Measurements from ENCODE around the gene LRRC17.
"Not testable (repeated sequence)": the region's sequence is repeated elsewhere in the genome, so short reads cannot be mapped to it uniquely, and the experiment has no call there.

Gene LRRC17

DNA sequence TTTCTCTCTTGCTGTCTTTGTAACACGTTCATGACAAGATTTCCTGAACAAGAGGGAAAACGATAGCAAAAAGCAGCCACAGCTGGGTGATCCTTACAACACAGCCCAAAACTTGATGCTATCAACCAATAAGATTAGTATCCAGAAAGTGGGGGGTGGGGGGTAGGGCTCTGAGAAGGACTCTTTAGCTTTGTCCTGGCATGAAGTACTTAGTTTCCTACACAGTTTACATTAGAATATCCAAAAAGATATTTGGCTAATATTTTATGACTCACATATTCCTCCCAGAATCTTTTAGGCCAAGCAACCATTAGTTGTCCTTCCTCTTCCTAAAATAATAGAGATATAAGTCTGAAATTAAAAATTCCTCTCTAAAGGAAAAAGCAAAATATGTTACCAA is 22.9 kb upstream of the LRRC17 start:
- Mint-ChIP-seq H3K4me3 (no peak overlapping the region), H3K27me3 (peaks cover 16% of the 10 kb centered on the region), H3K4me1 (no peaks in the 10 kb centered on the region), H3K9me3 (no peaks in the 10 kb centered on the region), H3K27ac (ENCODE audit: low read depth) (no peak overlapping the region), H3K36me3 (ENCODE audit: insufficient read depth) (no peaks in the 10 kb centered on the region)
- no peak for DNase-seq (ENCODE audit: low spot score in 2 of 2)
- ATAC-seq (replicated peaks; ENCODE audit: extremely low read depth, poor library complexity, severe bottlenecking), result no peak

DNA sequence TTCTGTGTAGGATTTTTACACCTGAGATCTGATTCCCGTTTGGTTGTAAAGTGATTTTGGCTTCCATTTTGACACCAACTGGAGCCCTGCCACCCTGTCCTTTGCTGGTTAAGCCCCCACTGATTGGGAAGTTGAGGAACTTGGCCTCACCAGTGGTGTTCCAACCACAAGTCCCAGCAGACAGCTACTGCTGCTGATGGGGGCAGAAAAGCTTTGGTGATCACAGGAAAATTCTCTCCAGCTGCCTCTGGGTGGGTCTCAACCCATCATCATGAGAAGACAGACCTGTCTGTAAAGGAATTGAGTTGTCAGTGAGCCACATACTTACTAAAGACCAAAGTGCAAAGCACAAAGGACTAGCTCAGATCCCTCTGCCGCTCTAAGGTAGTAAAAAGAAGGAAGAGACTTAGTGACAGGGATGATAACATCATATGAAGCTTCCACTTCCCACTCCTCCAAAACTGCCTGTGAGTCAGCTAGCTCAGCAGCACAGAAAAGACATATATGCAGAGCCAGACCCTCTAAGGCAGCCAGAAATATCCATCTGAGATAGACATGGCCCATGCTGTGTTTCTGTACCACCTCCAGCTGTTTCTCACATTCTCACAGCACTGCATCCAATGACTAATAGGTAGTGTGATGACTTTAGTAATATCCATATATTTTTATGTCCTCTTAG is 22.4 kb upstream of the LRRC17 start:
- H3K27ac Mint-ChIP-seq (ENCODE audit: low read depth), result no peak overlapping the region
- H3K9me3 Mint-ChIP-seq, result no peaks in the 10 kb centered on the region
- DNase-seq (ENCODE audit: low spot score in 2 of 2) (no peak), ATAC-seq (replicated peaks; ENCODE audit: extremely low read depth, poor library complexity, severe bottlenecking) (no peak)
- H3K36me3 Mint-ChIP-seq (ENCODE audit: insufficient read depth), result no peaks in the 10 kb centered on the region
- H3K27me3 Mint-ChIP-seq, result peaks cover 16% of the 10 kb centered on the region
- no peak overlapping the region for H3K4me3 Mint-ChIP-seq
- no peaks in the 10 kb centered on the region for H3K4me1 Mint-ChIP-seq

DNA sequence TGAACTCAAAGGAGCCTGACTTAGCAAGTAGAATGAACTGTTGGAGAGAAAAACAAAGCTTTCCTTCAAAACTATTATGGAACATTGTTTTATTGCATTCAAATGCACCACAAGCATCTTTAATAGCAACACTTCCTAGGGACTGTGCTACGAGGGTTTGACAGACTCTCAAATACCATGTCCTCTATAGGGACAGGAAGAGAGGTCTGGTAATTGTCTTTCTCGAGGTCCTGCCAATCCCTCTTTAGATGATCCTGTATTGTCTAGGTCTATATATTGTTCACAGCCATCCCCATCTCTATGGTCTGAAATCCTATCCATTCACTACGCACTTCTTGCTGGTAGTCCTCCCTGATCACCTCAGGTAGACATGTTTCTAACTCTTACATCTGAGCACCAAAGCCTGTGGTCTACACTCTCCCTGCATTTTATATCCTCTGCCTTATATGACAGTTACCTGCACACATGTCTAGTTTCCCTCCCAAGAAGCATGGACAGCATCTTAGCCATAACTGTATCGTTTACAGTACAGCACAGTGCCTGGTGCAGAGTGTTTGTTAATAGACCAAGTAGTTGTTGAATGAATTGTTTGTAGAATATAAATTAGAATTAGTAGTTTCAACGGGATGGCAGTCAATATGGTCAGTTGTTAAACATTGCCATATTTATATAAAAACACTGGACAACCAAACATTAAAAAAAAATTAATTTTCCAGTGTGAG is 21.7 kb upstream of the LRRC17 start:
- Mint-ChIP-seq H3K4me1 (no peaks in the 10 kb centered on the region), H3K27ac (ENCODE audit: low read depth) (no peak overlapping the region), H3K9me3 (no peaks in the 10 kb centered on the region), H3K36me3 (ENCODE audit: insufficient read depth) (no peaks in the 10 kb centered on the region), H3K27me3 (peaks cover 16% of the 10 kb centered on the region), H3K4me3 (no peak overlapping the region)
- ATAC-seq (replicated peaks; ENCODE audit: extremely low read depth, poor library complexity, severe bottlenecking), result no peak
- no peak for DNase-seq (ENCODE audit: low spot score in 2 of 2)

DNA sequence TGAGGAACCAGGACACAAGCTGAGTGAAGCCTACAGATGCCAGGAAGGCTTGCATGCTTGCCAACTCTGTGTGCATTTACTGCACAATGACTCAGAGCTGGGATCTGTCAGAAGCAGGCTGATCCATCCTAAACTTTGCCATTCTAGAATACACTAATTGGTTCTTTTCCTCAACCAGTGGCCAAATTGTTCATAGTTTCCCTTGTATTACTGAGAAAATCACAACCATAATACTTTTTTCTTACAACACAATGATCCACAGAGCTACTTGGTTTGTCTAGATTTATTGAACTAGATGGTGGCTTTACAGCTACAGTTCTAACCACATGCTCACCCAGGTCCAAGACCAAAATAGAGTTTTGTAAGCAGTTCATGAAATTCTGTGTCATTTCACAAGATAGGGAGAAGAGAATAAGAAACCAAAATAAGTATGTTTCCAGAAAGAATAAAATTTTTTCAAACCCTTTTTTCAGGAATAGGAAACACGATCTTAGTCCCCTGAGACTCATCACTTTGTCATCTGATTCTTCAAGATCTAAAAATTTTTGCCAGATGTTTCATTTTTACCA is 21.0 kb upstream of the LRRC17 start:
- H3K4me3 Mint-ChIP-seq, result no peak overlapping the region
- no peak for DNase-seq (ENCODE audit: low spot score in 2 of 2)
- no peaks in the 10 kb centered on the region for H3K9me3 Mint-ChIP-seq
- H3K27me3 Mint-ChIP-seq, result peaks cover 16% of the 10 kb centered on the region
- H3K27ac Mint-ChIP-seq (ENCODE audit: low read depth), result no peak overlapping the region
- H3K4me1 Mint-ChIP-seq, result no peaks in the 10 kb centered on the region
- ATAC-seq (replicated peaks; ENCODE audit: extremely low read depth, poor library complexity, severe bottlenecking), result no peak
- no peaks in the 10 kb centered on the region for H3K36me3 Mint-ChIP-seq (ENCODE audit: insufficient read depth)

- ATAC-seq (replicated peaks; ENCODE audit: extremely low read depth, poor library complexity, severe bottlenecking) (no peak), DNase-seq (ENCODE audit: low spot score in 2 of 2) (no peak)
- no peak overlapping the region for H3K4me3 Mint-ChIP-seq
- peaks cover 12% of the 10 kb centered on the region for H3K27me3 Mint-ChIP-seq
- H3K9me3 Mint-ChIP-seq, result no peaks in the 10 kb centered on the region
- no peaks in the 10 kb centered on the region for H3K4me1 Mint-ChIP-seq
- H3K36me3 Mint-ChIP-seq (ENCODE audit: insufficient read depth), result no peaks in the 10 kb centered on the region
- H3K27ac Mint-ChIP-seq (ENCODE audit: low read depth), result no peak overlapping the region
Observed at GRCh38 chr7:102892631-102893278, 20.0 kb upstream of the LRRC17 start.

GRCh38 chr7:102895602-102896001 is 17.2 kb upstream of the LRRC17 start:
- H3K4me1 Mint-ChIP-seq, result no peaks in the 10 kb centered on the region
- no peaks in the 10 kb centered on the region for H3K9me3 Mint-ChIP-seq
- H3K27me3 Mint-ChIP-seq, result no peaks in the 10 kb centered on the region
- ATAC-seq (replicated peaks; ENCODE audit: extremely low read depth, poor library complexity, severe bottlenecking) (no peak), DNase-seq (ENCODE audit: low spot score in 2 of 2) (no peak)
- no peak overlapping the region for H3K27ac Mint-ChIP-seq (ENCODE audit: low read depth)
- H3K36me3 Mint-ChIP-seq (ENCODE audit: insufficient read depth), result no peaks in the 10 kb centered on the region
- no peak overlapping the region for H3K4me3 Mint-ChIP-seq

GRCh38 chr7:102896585-102896984 is 16.2 kb upstream of the LRRC17 start:
- H3K4me3 Mint-ChIP-seq, result no peak overlapping the region
- DNase-seq (ENCODE audit: low spot score in 2 of 2), result no peak
- ATAC-seq (replicated peaks; ENCODE audit: extremely low read depth, poor library complexity, severe bottlenecking), result no peak

GRCh38 chr7:102897211-102897631 is 15.6 kb upstream of the LRRC17 start:
- DNase-seq (ENCODE audit: low spot score in 2 of 2) (no peak), ATAC-seq (replicated peaks; ENCODE audit: extremely low read depth, poor library complexity, severe bottlenecking) (no peak)
- H3K27me3 Mint-ChIP-seq, result no peaks in the 10 kb centered on the region
- H3K4me1 Mint-ChIP-seq, result no peaks in the 10 kb centered on the region
- no peaks in the 10 kb centered on the region for H3K36me3 Mint-ChIP-seq (ENCODE audit: insufficient read depth)
- no peak overlapping the region for H3K27ac Mint-ChIP-seq (ENCODE audit: low read depth)
- no peak overlapping the region for H3K4me3 Mint-ChIP-seq
- no peaks in the 10 kb centered on the region for H3K9me3 Mint-ChIP-seq

More at GRCh38 chr7:102896585-102896984, 16.2 kb upstream of the LRRC17 start:
- H3K27me3 Mint-ChIP-seq, result no peaks in the 10 kb centered on the region
- H3K4me1 Mint-ChIP-seq, result no peaks in the 10 kb centered on the region
- no peaks in the 10 kb centered on the region for H3K36me3 Mint-ChIP-seq (ENCODE audit: insufficient read depth)
- H3K9me3 Mint-ChIP-seq, result no peaks in the 10 kb centered on the region
- H3K27ac Mint-ChIP-seq (ENCODE audit: low read depth), result no peak overlapping the region

DNA sequence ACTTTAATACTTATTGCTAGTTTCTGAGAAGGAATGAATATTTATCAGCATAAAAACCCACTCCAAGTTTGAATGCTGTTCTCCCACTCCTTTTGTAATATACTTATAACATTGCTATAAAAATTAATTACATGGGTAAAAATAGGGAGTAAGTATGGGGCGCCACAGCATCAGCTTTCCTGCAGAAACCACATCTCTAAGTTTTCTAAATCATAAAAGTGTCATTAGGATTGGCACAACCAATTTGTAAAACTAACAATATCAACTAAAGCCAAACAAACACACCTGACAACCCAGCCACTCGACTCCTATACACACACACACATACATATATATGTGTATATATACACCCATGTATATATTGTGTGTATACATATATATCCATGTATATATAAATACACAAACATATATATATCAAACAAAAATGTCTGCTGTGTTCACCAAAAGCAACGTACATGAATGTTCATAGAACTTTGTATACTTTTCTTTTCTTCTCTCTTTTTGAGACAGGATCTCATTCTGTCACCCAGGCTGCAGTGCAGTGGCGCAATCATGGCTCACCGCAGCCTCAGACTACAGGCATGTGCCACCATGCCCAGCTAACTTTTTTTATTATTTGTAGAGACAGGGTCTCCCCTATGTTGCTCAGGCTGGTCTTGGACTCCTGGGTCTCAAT is 14.8 kb upstream of the LRRC17 start:
- no peak overlapping the region for H3K4me3 Mint-ChIP-seq
- no peak for ATAC-seq (replicated peaks; ENCODE audit: extremely low read depth, poor library complexity, severe bottlenecking)
- no peak for DNase-seq (ENCODE audit: low spot score in 2 of 2)
- no peaks in the 10 kb centered on the region for H3K27me3 Mint-ChIP-seq
- H3K36me3 Mint-ChIP-seq (ENCODE audit: insufficient read depth), result no peaks in the 10 kb centered on the region
- H3K9me3 Mint-ChIP-seq, result no peaks in the 10 kb centered on the region
- no peaks in the 10 kb centered on the region for H3K4me1 Mint-ChIP-seq
- H3K27ac Mint-ChIP-seq (ENCODE audit: low read depth), result no peak overlapping the region

GRCh38 chr7:102898532-102898859 is 14.3 kb upstream of the LRRC17 start:
- DNase-seq (ENCODE audit: low spot score in 2 of 2) (no peak), ATAC-seq (replicated peaks; ENCODE audit: extremely low read depth, poor library complexity, severe bottlenecking) (no peak)
- H3K4me3 Mint-ChIP-seq, result no peak overlapping the region
- no peaks in the 10 kb centered on the region for H3K27me3 Mint-ChIP-seq
- no peaks in the 10 kb centered on the region for H3K36me3 Mint-ChIP-seq (ENCODE audit: insufficient read depth)
- H3K27ac Mint-ChIP-seq (ENCODE audit: low read depth), result no peak overlapping the region
- no peaks in the 10 kb centered on the region for H3K9me3 Mint-ChIP-seq
- no peaks in the 10 kb centered on the region for H3K4me1 Mint-ChIP-seq

DNA sequence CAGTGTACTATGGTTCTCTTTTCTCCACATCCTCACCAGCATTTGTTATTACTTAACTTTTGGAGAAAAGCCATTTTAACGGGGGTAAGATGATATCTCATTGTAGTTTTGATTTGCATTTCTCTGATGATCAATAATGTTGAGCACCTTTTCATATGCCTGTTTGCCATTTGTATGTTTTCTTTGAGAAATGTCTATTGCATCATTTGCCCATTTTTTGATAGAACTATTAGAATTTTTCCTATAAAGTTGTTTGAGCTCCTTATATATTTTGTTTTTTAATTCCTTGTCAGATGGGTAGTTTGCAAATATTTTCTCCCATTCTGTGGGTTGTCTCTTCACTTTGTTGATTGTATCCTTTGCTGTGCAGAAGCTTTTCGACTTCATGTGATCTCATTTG is 10.7 kb upstream of the LRRC17 start:
- not testable (repeated sequence) for ATAC-seq (replicated peaks; ENCODE audit: extremely low read depth, poor library complexity, severe bottlenecking); H3K4me1 Mint-ChIP-seq; DNase-seq (ENCODE audit: low spot score in 2 of 2); H3K27me3 Mint-ChIP-seq; H3K9me3 Mint-ChIP-seq; H3K27ac Mint-ChIP-seq (ENCODE audit: low read depth); H3K4me3 Mint-ChIP-seq; H3K36me3 Mint-ChIP-seq (ENCODE audit: insufficient read depth)

DNA sequence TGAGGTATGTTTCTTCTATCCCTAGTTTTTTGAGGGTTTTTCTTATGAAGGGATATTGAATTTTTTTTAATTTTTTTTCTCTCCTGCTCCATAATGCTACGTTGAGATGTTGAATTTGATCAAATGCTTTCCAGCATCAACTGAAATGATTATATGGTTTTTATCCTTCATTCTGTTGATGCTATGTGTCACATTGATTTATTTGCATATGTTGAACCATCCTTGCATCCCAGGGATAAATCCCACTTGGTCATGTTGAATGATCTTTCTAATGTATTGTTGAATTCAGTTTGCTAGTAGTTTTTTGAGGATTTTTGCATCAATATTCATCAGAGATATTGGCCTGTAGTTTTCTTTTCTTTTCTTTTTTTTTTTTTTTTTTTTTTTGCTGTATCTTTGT is 9.2 kb upstream of the LRRC17 start:
- H3K4me3 Mint-ChIP-seq; DNase-seq (ENCODE audit: low spot score in 2 of 2); H3K27me3 Mint-ChIP-seq; ATAC-seq (replicated peaks; ENCODE audit: extremely low read depth, poor library complexity, severe bottlenecking); H3K4me1 Mint-ChIP-seq; H3K27ac Mint-ChIP-seq (ENCODE audit: low read depth); H3K9me3 Mint-ChIP-seq; H3K36me3 Mint-ChIP-seq (ENCODE audit: insufficient read depth): not testable (repeated sequence)

Measured in central memory CD8-positive, alpha-beta T cell (primary cell).